Upper lobe of right lung (tissue), 1 donor: ENCODE measurements around the gene PUSL1. TPM values are rescaled to one million over a fixed set of nuclear protein-coding genes. Genes with fewer than 3 reads are reported as not detected.

Experiments used
- ATAC-seq: fragments of 200-7000 bp; cut with Tn5 transposase; one replicate; pipeline ENCODE4 v1.9.1; 2020; ENCODE audit warnings: mild to moderate bottlenecking, moderate library complexity
- DNase-seq: peaks from one replicate; pipeline ENCODE4 v3.0.0-alpha.2; 2020
- H3K27ac ChIP-seq: fragments of 200-600 bp; one replicate; pipeline ENCODE4 v1.8.0; 2022
- H3K27me3 ChIP-seq: fragments of 200-600 bp; one replicate; pipeline ENCODE4 v1.8.0; 2022; ENCODE audit warnings: mild to moderate bottlenecking
- H3K36me3 ChIP-seq: fragments of 200-600 bp; one replicate; pipeline ENCODE4 v1.8.0; 2022
- H3K4me1 ChIP-seq: fragments of 200-600 bp; one replicate; pipeline ENCODE4 v1.8.0; 2022
- H3K4me3 ChIP-seq: fragments of 200-600 bp; one replicate; pipeline ENCODE4 v1.8.0; 2022; ENCODE audit warnings: mild to moderate bottlenecking
- H3K9me3 ChIP-seq: fragments of 200-600 bp; one replicate; pipeline ENCODE4 v1.8.0; 2022
- intact Hi-C: fragments of 100-400 bp; cut with DNase I; formaldehyde crosslinking; loops from one replicate; pipeline ENCODE4 v1.11.0; 2022
- total RNA-seq: library from RNA; stranded (reverse); fragmentation: NEBNext Ultra II Directional; extraction: Animal tissue kit (Norgen Biotek cat#: 25700); gene quantifications from one replicate; pipeline ENCODE4 v1.2.1, GENCODE V29; 2021
- TF ChIP-seq, protein P1 (sequence below): fragments of 200-600 bp; IDR thresholded peaks from one replicate; pipeline ENCODE4 v1.8.0; 2022; ENCODE audit warnings: antibody characterized with exemption
- donor health status: DM: no; HTN: yes; CAD: no; lungs with severe emphysema.

PUSL1 gene
- total RNA-seq, 1 donor from 2014 or later = 14.2 TPM

- H3K4me3 ChIP-seq = no peak overlapping the region
- H3K4me1 ChIP-seq = peaks cover 3% of the 10 kb centered on the region
- no peak overlapping the region for H3K27ac ChIP-seq
- no peaks in the 10 kb centered on the region for H3K27me3 ChIP-seq
- DNase-seq = no peak
- H3K36me3 ChIP-seq = peaks cover 13% of the 10 kb centered on the region
- ATAC-seq = no peak
- intact Hi-C loops = no loop called here
- H3K9me3 ChIP-seq = no peaks in the 10 kb centered on the region
- TF ChIP-seq, protein P1, sequence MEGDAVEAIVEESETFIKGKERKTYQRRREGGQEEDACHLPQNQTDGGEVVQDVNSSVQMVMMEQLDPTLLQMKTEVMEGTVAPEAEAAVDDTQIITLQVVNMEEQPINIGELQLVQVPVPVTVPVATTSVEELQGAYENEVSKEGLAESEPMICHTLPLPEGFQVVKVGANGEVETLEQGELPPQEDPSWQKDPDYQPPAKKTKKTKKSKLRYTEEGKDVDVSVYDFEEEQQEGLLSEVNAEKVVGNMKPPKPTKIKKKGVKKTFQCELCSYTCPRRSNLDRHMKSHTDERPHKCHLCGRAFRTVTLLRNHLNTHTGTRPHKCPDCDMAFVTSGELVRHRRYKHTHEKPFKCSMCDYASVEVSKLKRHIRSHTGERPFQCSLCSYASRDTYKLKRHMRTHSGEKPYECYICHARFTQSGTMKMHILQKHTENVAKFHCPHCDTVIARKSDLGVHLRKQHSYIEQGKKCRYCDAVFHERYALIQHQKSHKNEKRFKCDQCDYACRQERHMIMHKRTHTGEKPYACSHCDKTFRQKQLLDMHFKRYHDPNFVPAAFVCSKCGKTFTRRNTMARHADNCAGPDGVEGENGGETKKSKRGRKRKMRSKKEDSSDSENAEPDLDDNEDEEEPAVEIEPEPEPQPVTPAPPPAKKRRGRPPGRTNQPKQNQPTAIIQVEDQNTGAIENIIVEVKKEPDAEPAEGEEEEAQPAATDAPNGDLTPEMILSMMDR = no peak
These were observed 27.4 kb downstream of the PUSL1 start for GRCh38 chr1:1335792-1336248.

DNA sequence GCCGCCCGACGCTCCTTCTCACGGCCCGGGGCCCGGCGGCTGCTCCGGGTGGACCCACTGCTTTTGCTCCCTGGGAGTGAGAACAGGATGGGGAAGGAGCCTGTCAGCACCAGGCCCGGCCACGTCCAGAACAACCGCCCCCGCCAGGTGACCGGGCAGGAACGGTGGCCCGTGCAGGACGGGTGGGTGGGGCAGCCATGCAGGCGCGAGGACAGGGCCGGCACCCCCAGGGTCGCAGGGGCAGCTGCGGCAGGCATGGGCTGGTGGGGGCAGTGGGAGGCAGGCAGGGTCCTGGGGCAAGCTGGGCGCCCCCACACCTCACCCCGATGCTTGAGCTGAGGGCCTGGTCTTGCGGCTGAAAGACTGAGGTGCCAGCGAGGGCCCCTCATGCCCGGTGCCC, 28.0 kb downstream of the PUSL1 start:
- no peak overlapping the region for H3K4me3 ChIP-seq
- ATAC-seq (no peak), DNase-seq (no peak)
- intact Hi-C loops = no loop called here
- TF ChIP-seq, protein P1 = no peak
- H3K9me3 ChIP-seq = no peaks in the 10 kb centered on the region
- no peaks in the 10 kb centered on the region for H3K4me1 ChIP-seq
- H3K27me3 ChIP-seq = no peaks in the 10 kb centered on the region
- H3K27ac ChIP-seq = no peak overlapping the region
- peaks cover 13% of the 10 kb centered on the region for H3K36me3 ChIP-seq

DNA sequence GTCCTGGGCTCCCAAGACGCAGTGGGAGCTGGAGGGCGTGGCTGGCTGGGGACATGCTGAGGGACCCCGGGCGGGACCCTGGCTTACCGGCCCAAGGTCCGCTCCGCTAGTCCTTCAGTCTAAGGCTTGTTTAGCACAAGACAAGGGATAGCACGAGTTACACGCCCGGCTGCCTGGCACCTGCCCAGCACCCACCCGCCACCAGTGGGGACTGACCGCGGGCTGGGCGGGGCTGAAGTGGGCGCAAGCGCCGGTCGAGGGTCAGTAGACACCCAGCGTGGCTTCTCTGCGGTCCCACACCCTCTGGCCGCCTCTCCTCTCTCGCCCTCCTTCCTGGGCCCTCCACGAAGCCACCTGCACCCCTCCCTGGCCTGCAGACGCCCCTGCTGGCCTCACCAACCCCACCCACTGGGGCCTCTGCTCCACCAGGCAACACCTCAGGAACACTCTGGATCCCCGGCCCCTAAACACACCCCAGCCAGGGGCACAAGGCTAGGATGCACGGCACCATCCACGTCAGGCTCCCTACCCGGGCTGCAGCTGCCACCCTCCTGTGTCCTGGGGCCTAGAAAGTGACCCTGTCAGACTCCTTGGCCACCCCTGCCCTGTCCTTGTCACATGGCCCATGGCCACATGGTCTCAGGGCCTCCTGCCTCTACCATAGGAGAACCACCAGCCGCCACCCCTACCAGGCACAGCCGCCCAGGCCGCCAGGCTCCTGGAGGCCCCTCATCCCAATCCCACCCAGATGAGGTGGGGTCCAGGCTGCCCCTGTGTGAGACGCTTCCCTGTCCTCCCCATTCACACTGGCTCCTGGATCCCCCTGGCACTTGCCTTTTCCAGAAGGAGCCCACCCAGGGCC, 28.8 kb downstream of the PUSL1 start:
- intact Hi-C loops = no loop called here
- H3K27ac ChIP-seq = no peak overlapping the region
- H3K9me3 ChIP-seq = no peaks in the 10 kb centered on the region
- peaks cover 13% of the 10 kb centered on the region for H3K36me3 ChIP-seq
- TF ChIP-seq, protein P1 = no peak
- no peak for DNase-seq
- ATAC-seq = no peak
- no peaks in the 10 kb centered on the region for H3K27me3 ChIP-seq
- no peaks in the 10 kb centered on the region for H3K4me1 ChIP-seq
- no peak overlapping the region for H3K4me3 ChIP-seq

DNA sequence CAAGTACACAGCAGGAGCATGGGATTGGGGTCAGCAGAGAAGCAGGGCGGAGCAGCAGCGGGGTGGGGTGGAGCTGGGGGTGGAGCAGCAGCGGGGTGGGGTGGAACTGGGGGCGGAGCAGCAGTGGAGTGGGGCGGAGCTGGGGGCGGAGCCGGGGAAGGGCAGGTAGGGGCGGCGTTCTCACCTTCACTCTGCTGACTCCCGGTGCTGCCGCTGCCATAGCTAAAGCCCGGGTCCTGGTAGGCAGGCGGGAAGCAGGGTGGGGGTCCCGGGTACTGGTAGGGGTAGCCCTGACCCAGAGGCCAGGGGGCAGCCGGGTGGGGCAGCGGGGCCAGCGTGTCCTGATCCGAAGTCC, 29.4 kb downstream of the PUSL1 start:
- DNase-seq (no peak), ATAC-seq (peak; percentile 36)
- Histone ChIP-seq H3K9me3 (no peaks in the 10 kb centered on the region), H3K27ac (no peak overlapping the region), H3K4me3 (no peak overlapping the region), H3K27me3 (no peaks in the 10 kb centered on the region), H3K4me1 (no peaks in the 10 kb centered on the region), H3K36me3 (peaks cover 13% of the 10 kb centered on the region)
- intact Hi-C loops = no loop called here
- TF ChIP-seq, protein P1 = no peak

GRCh38 chr1:1338278-1338677, 29.9 kb downstream of the PUSL1 start:
- intact Hi-C loops = no loop called here
- ATAC-seq (no peak), DNase-seq (no peak)
- Histone ChIP-seq H3K4me1 (no peaks in the 10 kb centered on the region), H3K27me3 (no peaks in the 10 kb centered on the region), H3K4me3 (no peak overlapping the region), H3K9me3 (no peaks in the 10 kb centered on the region), H3K36me3 (peaks cover 13% of the 10 kb centered on the region), H3K27ac (no peak overlapping the region)
- TF ChIP-seq, protein P1 = no peak
